GM12891 (cell line): ENCODE data around the gene NEK7.

ENCODE experiments used
- PAX5 ChIP-seq: IDR thresholded peaks from 2 replicates; pipeline ENCODE4 v1.6.1; 2011; ENCODE audit warnings: low read length, moderate library complexity, mild to moderate bottlenecking; ENCODE audit not compliant: insufficient read depth, severe bottlenecking
- POLR2A ChIP-seq: IDR thresholded peaks from 2 replicates; pipeline ENCODE4 v1.6.1; 2011; ENCODE audit warnings: low read depth, low read length, control low read depth
- POLR2AphosphoS5 ChIP-seq: IDR thresholded peaks from 2 replicates; pipeline ENCODE4 v1.6.1; 2011; ENCODE audit warnings: low read depth, low read length, control low read depth
- POU2F2 ChIP-seq: IDR thresholded peaks from 2 replicates; pipeline ENCODE4 v1.6.1; 2011; ENCODE audit warnings: low read depth, mild to moderate bottlenecking, control low read depth, low read length, moderate library complexity
- SPI1 ChIP-seq: IDR thresholded peaks from 2 replicates; pipeline ENCODE4 v1.6.1; 2011; ENCODE audit warnings: low read depth, low read length, control low read depth
- TAF1 ChIP-seq: IDR thresholded peaks from 2 replicates; pipeline ENCODE4 v1.6.1; 2011; ENCODE audit warnings: low read depth, low read length, control low read depth

DNA sequence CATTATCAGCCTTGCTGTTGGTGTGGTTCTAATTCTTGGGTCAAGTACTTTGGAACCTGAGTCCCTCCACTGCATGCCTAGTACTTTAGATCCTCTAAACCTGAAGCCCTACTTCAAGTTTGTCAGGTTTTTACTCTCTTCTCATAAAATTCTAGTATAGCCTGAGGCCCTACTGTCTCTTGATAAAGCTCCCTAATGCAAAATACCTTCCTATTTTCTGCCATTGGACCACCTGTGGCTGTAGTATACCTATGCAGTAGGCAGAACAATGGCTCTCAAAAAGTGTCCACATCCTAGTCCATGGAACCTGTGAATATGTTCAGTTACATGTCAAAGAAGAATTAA lies 47.5 kb upstream of the NEK7 start:
- no peak for TF ChIP-seq POLR2AphosphoS5
- TF ChIP-seq POLR2A: no peak
- no peak for TF ChIP-seq SPI1
- no peak for TF ChIP-seq TAF1
- no peak for TF ChIP-seq PAX5
- TF ChIP-seq POU2F2: no peak
